GM03348 (cell line): ENCODE measurements around the gene IL17C.

Source experiments
- DNase-seq: peaks from one replicate; pipeline ENCODE4 v3.0.0; 2012; ENCODE audit warnings: low spot score

Gene IL17C

GRCh38 chr16:88610080-88610479, 28.3 kb upstream of the IL17C start:
- no peak for DNase-seq

- no peak for DNase-seq
Measured at GRCh38 chr16:88610909-88611812, 27.2 kb upstream of the IL17C start.

GRCh38 chr16:88613293-88613692, 25.1 kb upstream of the IL17C start:
- DNase-seq, result no peak

- no peak for DNase-seq
Measured at GRCh38 chr16:88613911-88614817, 24.2 kb upstream of the IL17C start.

- no peak for DNase-seq
Measured at GRCh38 chr16:88614818-88615580, 23.4 kb upstream of the IL17C start.

GRCh38 chr16:88616320-88616719, 22.1 kb upstream of the IL17C start:
- no peak for DNase-seq

GRCh38 chr16:88616736-88617135, 21.6 kb upstream of the IL17C start:
- no peak for DNase-seq

GRCh38 chr16:88617268-88618031, 20.9 kb upstream of the IL17C start:
- DNase-seq, result no peak

- DNase-seq, result no peak
Measured at GRCh38 chr16:88618182-88618955, 20.0 kb upstream of the IL17C start.

GRCh38 chr16:88618956-88619667, 19.3 kb upstream of the IL17C start:
- no peak for DNase-seq

GRCh38 chr16:88619859-88620815, 18.2 kb upstream of the IL17C start:
- DNase-seq, result no peak

- DNase-seq, result no peak
Measured at GRCh38 chr16:88622125-88622524, 16.2 kb upstream of the IL17C start.

GRCh38 chr16:88622866-88623265, 15.5 kb upstream of the IL17C start:
- DNase-seq, result no peak

GRCh38 chr16:88623858-88624257, 14.5 kb upstream of the IL17C start:
- DNase-seq, result no peak

GRCh38 chr16:88624481-88624880, 13.9 kb upstream of the IL17C start:
- no peak for DNase-seq

- DNase-seq, result no peak
Measured at GRCh38 chr16:88624977-88625576, 13.3 kb upstream of the IL17C start.

- DNase-seq, result no peak
Measured at GRCh38 chr16:88626646-88627045, 11.7 kb upstream of the IL17C start.
